T1000 (cell line): ENCODE data around the gene ZNF277.
"Not testable (repeated sequence)": the region's sequence is repeated elsewhere in the genome, so short reads cannot be mapped to it uniquely, and the experiment has no call there.

ENCODE experiments used
- DNase-seq: peaks from one replicate; lab custom pipeline; 2025; ENCODE audit warnings: mixed read lengths; lab: John Stamatoyannopoulos, UW

Gene ZNF277

GRCh38 chr7:112211348-112211907, 4.9 kb downstream of the ZNF277 start:
- no peak for DNase-seq

GRCh38 chr7:112212571-112212970, 6.1 kb downstream of the ZNF277 start:
- no peak for DNase-seq

GRCh38 chr7:112213735-112214134, 7.2 kb downstream of the ZNF277 start:
- no peak for DNase-seq

DNA sequence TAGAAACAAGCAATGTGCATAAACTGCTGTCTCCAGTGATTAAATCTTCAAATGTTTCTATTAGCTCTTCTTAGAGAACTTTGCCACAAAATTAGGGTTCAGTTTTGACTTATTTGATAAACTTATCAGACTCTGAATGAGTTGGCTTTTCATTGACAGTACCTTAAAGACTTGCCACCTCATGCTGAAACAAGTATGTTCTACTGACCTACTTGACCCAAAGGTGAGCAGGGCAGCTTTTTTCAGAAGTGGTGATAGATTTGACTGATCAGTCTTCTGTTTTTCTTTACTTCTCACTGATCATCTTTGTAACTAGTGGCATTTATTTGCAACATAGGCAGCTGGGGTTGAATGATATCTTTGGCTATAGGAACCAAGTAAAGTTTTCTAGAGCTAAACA, 7.8 kb downstream of the ZNF277 start:
- no peak for DNase-seq

DNA sequence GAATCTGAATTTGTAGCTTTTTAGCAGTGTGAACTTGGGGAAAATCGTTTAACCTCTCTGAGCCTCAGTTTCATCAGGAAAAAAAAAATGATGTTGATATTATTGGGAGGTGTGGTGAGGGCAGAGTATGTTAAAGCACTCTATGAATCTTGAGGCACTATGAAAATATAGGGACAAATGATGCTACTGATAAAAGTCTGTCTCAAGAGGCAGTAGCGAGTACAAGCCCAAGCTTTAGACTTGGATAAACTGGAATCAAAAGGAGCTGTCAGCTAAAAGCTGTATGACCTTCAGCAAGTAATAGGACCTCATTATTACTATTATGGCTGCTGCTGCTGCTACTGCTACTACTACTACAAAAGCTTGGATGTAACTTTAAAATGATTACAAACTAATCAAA, 8.4 kb downstream of the ZNF277 start:
- no peak for DNase-seq

- no peak for DNase-seq
Measured at GRCh38 chr7:112215787-112216186, 9.3 kb downstream of the ZNF277 start.

GRCh38 chr7:112220877-112221434, 14.5 kb downstream of the ZNF277 start:
- DNase-seq, result no peak

DNA sequence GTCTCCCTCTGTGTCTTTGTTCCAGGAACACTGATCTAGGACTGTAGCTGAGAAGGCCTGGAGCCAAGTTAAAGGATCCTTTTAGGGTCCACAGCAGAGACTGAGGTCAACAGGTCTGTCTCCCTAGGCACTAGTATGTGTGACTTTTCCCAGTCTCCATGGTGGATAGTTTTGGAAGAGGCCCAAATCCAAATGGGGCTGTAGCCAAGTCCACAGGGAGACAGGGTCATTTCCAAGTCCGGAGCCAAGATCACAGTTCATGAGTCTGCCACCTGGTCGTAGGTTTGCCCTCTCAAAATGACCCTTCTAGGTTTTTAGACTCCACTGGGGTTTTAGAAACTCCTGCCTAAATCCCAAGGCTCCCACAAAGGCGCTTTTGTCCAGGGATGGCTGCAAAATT, 16.8 kb downstream of the ZNF277 start:
- no peak for DNase-seq

DNA sequence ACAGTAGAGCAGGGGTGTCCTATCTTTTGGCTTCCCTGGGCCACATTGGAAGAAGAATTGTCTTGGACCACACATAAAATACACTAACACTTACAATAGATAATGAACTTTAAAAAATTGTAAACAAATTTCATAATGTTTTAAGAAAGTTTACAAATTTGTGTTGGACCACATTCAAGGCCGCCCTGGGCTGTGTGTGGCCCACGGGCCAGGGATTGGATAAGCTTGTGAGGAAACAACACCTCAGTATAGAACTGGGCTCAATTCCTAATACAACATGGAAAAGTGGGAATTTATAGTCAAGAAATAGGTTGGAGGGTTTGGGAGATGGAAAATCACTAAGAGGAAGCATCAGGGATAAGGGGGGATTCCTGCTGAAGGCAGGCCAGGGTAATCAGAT, 17.7 kb downstream of the ZNF277 start:
- DNase-seq, result no peak

GRCh38 chr7:112225006-112225405, 18.5 kb downstream of the ZNF277 start:
- no peak for DNase-seq

GRCh38 chr7:112226701-112227276, 20.3 kb downstream of the ZNF277 start:
- DNase-seq, result no peak

DNA sequence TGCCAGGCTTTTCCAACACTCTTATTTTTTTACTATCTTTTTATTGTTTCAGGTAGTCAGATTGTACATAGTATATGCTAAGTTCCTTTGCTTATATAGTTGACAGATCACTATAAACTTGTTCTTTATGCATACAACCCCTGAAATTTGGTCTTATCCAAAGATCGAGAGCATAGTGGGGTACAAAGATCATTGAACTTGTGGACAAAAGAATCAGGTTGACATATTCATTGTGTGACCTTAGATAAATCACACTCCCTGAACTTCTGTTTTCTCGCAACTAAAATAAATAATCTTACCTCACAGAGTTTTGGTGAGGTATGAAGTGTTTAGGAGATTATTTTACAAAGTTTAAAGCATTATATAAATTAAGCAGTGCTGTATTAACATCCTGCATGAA, 22.1 kb downstream of the ZNF277 start:
- DNase-seq, result no peak

DNA sequence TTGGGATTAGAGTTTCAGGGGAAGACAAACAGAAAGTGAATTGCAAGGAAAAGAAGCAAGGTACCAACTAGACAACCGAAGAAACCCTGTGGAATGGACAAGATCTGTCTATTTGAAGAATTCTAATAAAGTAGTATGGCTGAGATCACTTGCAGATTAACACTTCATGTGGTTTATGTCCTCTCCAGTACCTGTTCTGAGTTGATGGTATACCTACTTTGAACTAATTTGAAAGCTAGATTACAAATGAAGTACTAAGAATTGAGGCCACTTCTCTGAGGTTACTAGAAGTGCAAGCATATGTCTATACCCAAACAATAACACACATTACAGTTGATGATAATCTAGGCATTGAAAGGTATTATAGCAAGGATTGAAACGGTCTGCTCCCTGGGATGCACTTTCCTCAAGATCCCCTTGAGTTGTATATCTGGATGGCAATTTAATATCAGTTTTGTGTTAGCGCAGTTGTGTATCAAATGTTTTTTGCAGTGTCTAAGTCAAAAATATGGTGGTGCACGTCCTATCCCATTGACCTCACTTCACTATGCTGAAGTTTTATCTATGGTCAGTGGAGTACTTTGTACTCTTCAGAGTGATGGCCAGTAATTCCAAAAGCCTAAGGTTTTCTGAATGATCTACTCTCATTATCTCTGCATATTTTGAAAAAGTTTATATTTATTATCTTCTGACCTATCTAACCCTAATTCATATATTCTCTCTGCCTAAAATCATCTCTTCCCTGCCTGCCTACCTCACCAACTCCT, 25.9 kb downstream of the ZNF277 start:
- DNase-seq, result no peak

DNA sequence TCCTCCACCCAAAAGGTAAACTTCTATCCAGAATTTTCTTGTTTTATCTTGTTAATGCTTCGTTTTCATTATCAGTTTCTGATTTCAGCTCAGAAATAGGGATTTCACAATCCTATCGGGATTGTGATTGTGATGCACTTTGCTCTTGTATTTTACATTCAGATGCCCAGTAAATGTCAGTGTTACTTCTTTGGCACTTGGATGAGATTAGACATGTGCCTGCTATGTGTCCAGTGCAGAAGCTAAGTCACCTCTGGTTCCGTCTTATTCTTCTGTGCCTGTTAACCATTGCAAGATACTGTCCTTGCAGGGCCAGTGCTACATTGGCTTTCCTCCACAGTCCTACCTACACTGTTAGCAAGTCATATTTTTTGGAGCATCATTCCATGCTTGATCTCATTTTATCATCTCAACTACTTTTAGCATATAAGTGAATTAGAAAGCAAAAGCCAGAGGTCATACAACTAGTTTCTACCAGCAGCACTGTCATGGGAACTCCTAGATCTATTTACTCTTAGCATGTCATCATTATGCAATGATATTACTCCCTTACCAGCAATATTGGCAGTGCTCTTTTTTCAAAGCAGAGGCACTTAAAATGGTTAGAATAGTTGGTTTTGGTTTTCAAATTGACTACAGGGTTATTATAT, 26.7 kb downstream of the ZNF277 start:
- DNase-seq, result no peak

GRCh38 chr7:112234147-112234546, 27.7 kb downstream of the ZNF277 start:
- no peak for DNase-seq

GRCh38 chr7:112236597-112236996, 30.1 kb downstream of the ZNF277 start:
- DNase-seq, result no peak

GRCh38 chr7:112238330-112238729, 31.8 kb downstream of the ZNF277 start:
- DNase-seq, result no peak

DNA sequence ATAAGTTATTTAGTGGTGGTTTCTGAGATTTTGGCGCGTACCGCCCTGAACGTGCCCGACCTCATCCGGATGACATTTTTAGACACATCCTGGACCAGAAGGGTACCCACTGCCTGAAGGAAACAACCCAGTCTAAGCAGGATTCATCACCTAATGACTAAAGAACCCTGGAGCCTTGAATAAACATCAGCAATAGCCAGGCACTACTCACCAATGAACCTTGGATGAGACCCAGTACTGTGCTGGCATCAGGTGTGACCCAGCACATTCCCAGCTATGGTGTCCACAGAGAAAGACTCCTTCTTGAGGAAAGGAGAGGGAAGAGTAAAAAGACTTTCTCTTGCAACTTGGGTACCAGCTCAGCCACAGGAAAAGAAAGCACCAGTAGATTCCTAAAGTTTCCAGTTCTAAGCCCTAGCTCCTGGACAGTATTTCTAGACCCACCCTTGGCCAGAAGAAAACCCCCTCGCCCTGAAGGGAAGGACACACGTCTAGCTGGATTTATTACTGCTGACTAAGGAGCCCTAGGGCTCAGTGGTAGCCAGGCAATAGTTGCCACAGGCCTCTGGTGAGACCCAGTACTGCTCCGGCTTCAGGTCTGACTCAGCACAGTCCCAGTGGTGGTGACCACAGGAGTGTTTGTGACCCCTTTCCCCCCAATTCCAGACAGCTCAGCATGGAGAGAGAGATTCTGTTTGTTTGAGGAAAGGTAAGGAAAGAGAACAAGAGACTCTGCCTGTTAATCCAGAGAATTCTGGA, 32.5 kb downstream of the ZNF277 start:
- DNase-seq, result peak; percentile 56

- no peak for DNase-seq
Measured at GRCh38 chr7:112248598-112248997, 42.1 kb downstream of the ZNF277 start.

DNA sequence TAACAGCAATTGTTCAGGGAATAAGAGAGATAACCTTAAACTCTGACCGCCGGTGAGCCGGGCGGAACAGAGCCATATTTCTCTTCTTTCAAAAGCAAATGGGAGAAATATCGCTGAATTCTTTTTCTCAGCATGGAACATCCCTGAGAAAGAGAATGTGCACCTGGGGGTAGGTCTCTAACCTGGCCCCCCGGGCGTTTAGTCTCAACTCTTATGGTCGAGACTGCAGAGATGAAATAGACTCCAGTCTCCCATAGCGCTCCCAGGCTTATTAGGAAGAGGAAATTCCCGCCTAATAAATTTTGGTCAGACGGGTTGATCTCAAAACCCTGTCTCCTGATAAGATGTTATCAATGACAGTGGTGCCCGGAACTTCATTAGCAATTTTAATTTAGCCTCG, 43.5 kb downstream of the ZNF277 start:
- not testable (repeated sequence) for DNase-seq

GRCh38 chr7:112252141-112252540, 45.6 kb downstream of the ZNF277 start:
- no peak for DNase-seq

- DNase-seq, result no peak
Measured at GRCh38 chr7:112252691-112253090, 46.2 kb downstream of the ZNF277 start.
